HepG2 (cell line): ENCODE measurements around the gene CHN2. TPM values are rescaled to one million over a fixed set of nuclear protein-coding genes. Genes with fewer than 3 reads are reported as not detected.

ENCODE experiments used
- ATAC-seq: fragments of 200-7000 bp; cut with Tn5 transposase; 3 replicates; pipeline ENCODE4 v1.9.1; 2020; ENCODE audit warnings: mild to moderate bottlenecking, moderate library complexity
- BruUV-seq: library from RNA; stranded (reverse); fragments of 400-500 nt; replicated peaks from 2 replicates; lab custom pipeline; 2021; lab: Mats Ljungman, UMichigan
- CTCF ChIA-PET: fragments of 300-600 bp; formaldehyde crosslinking; extraction: SDS; loops from one replicate; lab custom pipeline; 2021; ENCODE audit warnings: low total read pairs, inconsistent platforms, low intra/inter-chr PET ratio; lab: Yijun Ruan, JAX
- POLR2A ChIA-PET: fragments of 350-600 bp; sonication (Branson Sonifier 250); formaldehyde crosslinking; loops from one replicate; lab custom pipeline; 2020; ENCODE audit warnings: antibody characterized with exemption, inconsistent platforms; lab: Yijun Ruan, JAX
- DNase-seq: peaks from one replicate; pipeline ENCODE4 v3.0.0-alpha.2; 2015; ENCODE audit warnings: low spot score
- FAIRE-seq: peaks from 3 replicates; lab custom pipeline; 2011; peaks lifted over from hg19 to GRCh38; lab: Jason Lieb, UNC
- H2AFZ ChIP-seq: one replicate; pipeline ENCODE4 v1.6.1; 2011; ENCODE audit warnings: low read length, inconsistent platforms
- H3K27ac ChIP-seq: fragments of 300-600 bp; 3 replicates; pipeline ENCODE4 v1.8.0; 2011; ENCODE audit warnings: mixed run types, mild to moderate bottlenecking, mixed read lengths, low read length, inconsistent platforms; ENCODE audit not compliant: insufficient read depth; ENCODE audit errors: extremely low read length
- H3K27me3 ChIP-seq, 2 experiments: fragments of 200-600 bp in 1 of 2; 2 replicates in 1 of 2; 3 replicates in 1 of 2; pipeline versions ENCODE4 v1.6.0 to v1.8.0; 2011; ENCODE audit warnings: low read length in 2 of 2, mild to moderate bottlenecking in 2 of 2, moderate library complexity in 2 of 2, inconsistent platforms in 1 of 2; ENCODE audit not compliant: insufficient read depth in 2 of 2, control insufficient read depth in 1 of 2
- H3K36me3 ChIP-seq, 2 experiments: fragments of 200-600 bp in 1 of 2; replicated peaks in 1 of 2; 2 replicates in 1 of 2; 3 replicates in 1 of 2; pipeline versions ENCODE4 v1.5.1 to v1.8.0; 2011; ENCODE audit warnings: low read length in 2 of 2, inconsistent platforms in 1 of 2; ENCODE audit not compliant: insufficient read depth in 2 of 2, control insufficient read depth in 1 of 2
- H3K4me1 ChIP-seq: 2 replicates; pipeline ENCODE4 v1.5.1; 2012; ENCODE audit warnings: low read length, inconsistent platforms; ENCODE audit not compliant: insufficient read depth
- H3K4me2 ChIP-seq: 2 replicates; pipeline ENCODE4 v1.6.0; 2011; ENCODE audit warnings: low read depth, low read length, inconsistent platforms
- H3K4me3 ChIP-seq, 3 experiments: fragments of 200-600 bp in 1 of 3; sonication (generic), shearing (Covaris generic) in 1 of 3; replicated peaks in 1 of 3; 2 replicates each; pipeline ENCODE4 v1.5.1; 2011 to 2016; ENCODE audit warnings: low read length in 3 of 3, inconsistent platforms in 2 of 3, low read depth in 2 of 3, mild to moderate bottlenecking in 2 of 3, control low read depth in 1 of 3, mixed read lengths in 1 of 3; ENCODE audit not compliant: insufficient read depth in 1 of 3
- H3K79me2 ChIP-seq: one replicate; pipeline ENCODE4 v1.6.1; 2011; ENCODE audit warnings: low read length, inconsistent platforms; ENCODE audit not compliant: insufficient read depth
- H3K9ac ChIP-seq: 2 replicates; pipeline ENCODE4 v1.6.0; 2011; ENCODE audit warnings: mild to moderate bottlenecking, low read depth, low read length, inconsistent platforms; ENCODE audit not compliant: insufficient read depth
- H3K9me3 ChIP-seq: 2 replicates; pipeline ENCODE4 v1.5.1; 2012; ENCODE audit warnings: mild to moderate bottlenecking, low read length
- H4K20me1 ChIP-seq: 2 replicates; pipeline ENCODE4 v1.6.0; 2011; ENCODE audit warnings: inconsistent platforms, mild to moderate bottlenecking, low read length, moderate library complexity; ENCODE audit not compliant: insufficient read depth
- ADNP ChIP-seq: sonication (generic); formaldehyde crosslinking; IDR thresholded peaks from 2 replicates; pipeline ENCODE4 v1.4.0; 2020; ENCODE audit warnings: missing genetic modification reagents
- BATF2 ChIP-seq: sonication (generic); formaldehyde crosslinking; IDR thresholded peaks from 2 replicates; pipeline ENCODE4 v1.8.0; 2022; ENCODE audit warnings: mild to moderate bottlenecking, missing genetic modification reagents, moderate library complexity
- MLLT10 ChIP-seq: sonication (generic); formaldehyde crosslinking; IDR thresholded peaks from 2 replicates; pipeline ENCODE4 v1.4.0; 2020; ENCODE audit warnings: missing genetic modification reagents
- NPAS2 ChIP-seq: sonication (generic); formaldehyde crosslinking; IDR thresholded peaks from 2 replicates; pipeline ENCODE4 v1.8.0; 2022; ENCODE audit warnings: mild to moderate bottlenecking, missing genetic modification reagents, borderline replicate concordance
- TAF15 ChIP-seq: fragments of 200-400 bp; formaldehyde crosslinking; IDR thresholded peaks from one replicate; pipeline ENCODE4 v1.6.1; 2018; ENCODE audit warnings: mild to moderate bottlenecking, low read depth, low read length; ENCODE audit not compliant: poor library complexity, severe bottlenecking
- XRCC5 ChIP-seq: fragments of 200-400 bp; formaldehyde crosslinking; optimal IDR thresholded peaks from 2 replicates; pipeline ENCODE3; 2017; ENCODE audit warnings: mild to moderate bottlenecking, low read length
- ZNF160 ChIP-seq: sonication (generic); formaldehyde crosslinking; IDR thresholded peaks from 2 replicates; pipeline ENCODE4 v1.8.0; 2022; ENCODE audit warnings: mild to moderate bottlenecking, inconsistent platforms, missing genetic modification reagents
- WGBS: methylation state at CpG from one replicate; pipeline ENCODE4 v1.1.6; 2017; ENCODE audit warnings: low lambda C conversion rate; 5-methylcytosine and 5-hydroxymethylcytosine counted together
- in situ Hi-C: cut with HindIII; loops from 2 replicates; pipeline ENCODE4 v1.10.0; 2017; ENCODE audit warnings: low pct_unique_long_range_greater_than_20kb; ENCODE audit not compliant: extremely low pct_ligation_motif_present
- intact Hi-C: fragments of 100-400 bp; cut with micrococcal nuclease; formaldehyde crosslinking; loops from one replicate; pipeline ENCODE4 v1.10.0; 2022; ENCODE audit not compliant: unreplicated experiment
- polyA plus RNA-seq, 8 experiments: library from polyadenylated mRNA; depleted of rRNA in 3 of 8; stranded (reverse) in 7 of 8; unstranded in 1 of 8; fragments of >200 nt; fragmentation: Illumina TruSeq in 4 of 8; extraction: Trizol in 4 of 8; gene quantifications; 2 replicates each; pipeline versions ENCODE4 v1.2.1 to v1.2.3, GENCODE V29; 2011 to 2016; ENCODE audit warnings: low read depth in 4 of 8, missing spikeins in 1 of 8, mixed read lengths in 1 of 8; ENCODE audit not compliant: insufficient read depth in 1 of 8
- total RNA-seq, 5 experiments: library from RNA; depleted of rRNA; stranded (reverse); fragments of >200 nt; fragmentation: Illumina TruSeq; extraction: Trizol; gene quantifications; 2 replicates each; pipeline ENCODE4 v1.2.3, GENCODE V29; 2016; ENCODE audit warnings: low read depth in 1 of 5
- TF ChIP-seq, protein P1 (sequence below): sonication (generic); formaldehyde crosslinking; IDR thresholded peaks from 2 replicates; pipeline ENCODE4 v1.4.0; 2020; ENCODE audit warnings: low read depth, missing genetic modification reagents

CHN2 gene
- total and polyA plus RNA-seq, 2 of the 13 experiments (the other 11 are each of a cell fraction or from before 2014, with no cell fraction given), result 23.5 to 30.5 TPM

DNA sequence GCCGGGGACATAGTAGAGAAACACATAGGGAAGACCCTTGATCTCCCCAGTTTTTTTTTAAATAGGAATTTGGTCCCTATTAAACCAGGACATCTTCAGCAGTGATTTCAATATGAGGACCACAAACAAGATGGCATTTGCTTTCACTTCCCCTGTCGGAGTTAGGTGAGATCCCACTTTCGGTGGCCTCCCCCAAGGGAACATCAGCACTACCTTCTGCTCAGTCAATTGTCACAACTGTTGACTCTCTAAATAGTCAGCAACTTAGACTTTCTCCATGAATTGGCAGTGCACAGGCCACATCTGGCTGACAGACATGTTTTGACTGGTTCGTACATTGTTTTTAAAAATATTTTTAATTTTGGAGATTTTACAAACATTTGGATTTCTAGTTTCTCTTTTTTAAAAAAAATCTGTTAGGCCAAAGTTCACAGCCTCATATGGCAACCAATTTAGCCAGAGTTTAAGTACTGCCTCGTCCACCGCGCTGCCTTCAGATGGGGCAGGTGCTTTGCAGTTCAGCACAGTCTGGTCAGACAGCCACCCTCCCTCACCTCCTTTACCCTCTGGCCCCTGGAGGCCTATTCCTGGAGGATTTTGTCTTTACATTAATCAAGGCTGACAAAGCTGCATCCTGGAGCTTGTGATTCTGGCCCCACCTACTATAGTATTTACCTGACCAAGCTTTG, 229.9 kb downstream of the CHN2 start:
- Histone ChIP-seq H3K4me1 (0 out of 2 replicates have a peak, but pooled peaks cover 6% of the 10 kb centered on the region), H3K4me2 (no peak overlapping the region), H3K9ac (no peak overlapping the region), H3K36me3 (peaks cover 0 to 8% of the 10 kb centered on the region in 2 experiments; a peak in 3 of 5 replicates), H3K27me3 (no peaks in the 10 kb centered on the region), H4K20me1 (no peaks in the 10 kb centered on the region), H2AFZ (no peak overlapping the region), H3K4me3 (no peak overlapping the region), H3K79me2 (no peaks in the 10 kb centered on the region), H3K9me3 (no peaks in the 10 kb centered on the region), H3K27ac (no peak overlapping the region)
- intact Hi-C loops, result no loop called here
- DNase-seq, result no peak
- TF ChIP-seq ZNF160 (CRISPR knock-in tag) (no peak), NPAS2 (CRISPR knock-in tag) (no peak), BATF2 (no peak)
- WGBS, result 99% methylated on average over 7 of the region's 7 CpGs
- POLR2A ChIA-PET, result no interaction called here
- no peak for ATAC-seq
- no peak for FAIRE-seq
- no TSS peak for BruUV-seq
- CTCF ChIA-PET, result no interaction called here
- in situ Hi-C loops, result no loop called here

GRCh38 chr7:29424984-29425309, 230.4 kb downstream of the CHN2 start:
- Histone ChIP-seq H3K9me3 (no peaks in the 10 kb centered on the region), H3K4me3 (no peak overlapping the region), H3K27ac (no peak overlapping the region), H3K79me2 (no peaks in the 10 kb centered on the region), H3K9ac (no peak overlapping the region), H3K36me3 (peaks cover 0 to 8% of the 10 kb centered on the region in 2 experiments; a peak in 3 of 5 replicates), H3K4me2 (no peak overlapping the region), H4K20me1 (no peaks in the 10 kb centered on the region), H3K4me1 (0 out of 2 replicates have a peak, but pooled peaks cover 6% of the 10 kb centered on the region), H2AFZ (no peak overlapping the region), H3K27me3 (no peaks in the 10 kb centered on the region)
- POLR2A ChIA-PET, result no interaction called here
- CTCF ChIA-PET, result no interaction called here
- no peak for FAIRE-seq
- WGBS, result 94% methylated on average over 3 of the region's 3 CpGs
- BruUV-seq, result no TSS peak
- in situ Hi-C loops (no loop called here), intact Hi-C loops (loop anchor here (5.0 kb wide), 1 partner anchor 162 kb away; no protein-coding TSS in a partner anchor)
- ATAC-seq, result no peak
- no peak for DNase-seq
- TF ChIP-seq, protein P1, sequence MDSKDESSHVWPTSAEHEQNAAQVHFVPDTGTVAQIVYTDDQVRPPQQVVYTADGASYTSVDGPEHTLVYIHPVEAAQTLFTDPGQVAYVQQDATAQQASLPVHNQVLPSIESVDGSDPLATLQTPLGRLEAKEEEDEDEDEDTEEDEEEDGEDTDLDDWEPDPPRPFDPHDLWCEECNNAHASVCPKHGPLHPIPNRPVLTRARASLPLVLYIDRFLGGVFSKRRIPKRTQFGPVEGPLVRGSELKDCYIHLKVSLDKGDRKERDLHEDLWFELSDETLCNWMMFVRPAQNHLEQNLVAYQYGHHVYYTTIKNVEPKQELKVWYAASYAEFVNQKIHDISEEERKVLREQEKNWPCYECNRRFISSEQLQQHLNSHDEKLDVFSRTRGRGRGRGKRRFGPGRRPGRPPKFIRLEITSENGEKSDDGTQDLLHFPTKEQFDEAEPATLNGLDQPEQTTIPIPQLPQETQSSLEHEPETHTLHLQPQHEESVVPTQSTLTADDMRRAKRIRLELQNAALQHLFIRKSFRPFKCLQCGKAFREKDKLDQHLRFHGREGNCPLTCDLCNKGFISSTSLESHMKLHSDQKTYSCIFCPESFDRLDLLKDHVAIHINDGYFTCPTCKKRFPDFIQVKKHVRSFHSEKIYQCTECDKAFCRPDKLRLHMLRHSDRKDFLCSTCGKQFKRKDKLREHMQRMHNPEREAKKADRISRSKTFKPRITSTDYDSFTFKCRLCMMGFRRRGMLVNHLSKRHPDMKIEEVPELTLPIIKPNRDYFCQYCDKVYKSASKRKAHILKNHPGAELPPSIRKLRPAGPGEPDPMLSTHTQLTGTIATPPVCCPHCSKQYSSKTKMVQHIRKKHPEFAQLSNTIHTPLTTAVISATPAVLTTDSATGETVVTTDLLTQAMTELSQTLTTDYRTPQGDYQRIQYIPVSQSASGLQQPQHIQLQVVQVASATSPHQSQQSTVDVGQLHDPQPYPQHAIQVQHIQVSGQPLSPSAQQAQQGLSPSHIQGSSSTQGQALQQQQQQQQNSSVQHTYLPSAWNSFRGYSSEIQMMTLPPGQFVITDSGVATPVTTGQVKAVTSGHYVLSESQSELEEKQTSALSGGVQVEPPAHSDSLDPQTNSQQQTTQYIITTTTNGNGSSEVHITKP (CRISPR knock-in tag), result no peak
- no peak for TF ChIP-seq MLLT10 (CRISPR knock-in tag)
- TF ChIP-seq ADNP (CRISPR knock-in tag), result no peak
- TF ChIP-seq XRCC5, result no peak
- TF ChIP-seq TAF15, result no peak
